ENCODE results near the gene CFDP1. TPM values are rescaled to one million over a fixed set of nuclear protein-coding genes. Genes with fewer than 3 reads are reported as not detected.
"Not testable (repeated sequence)": the region's sequence is repeated elsewhere in the genome, so short reads cannot be mapped to it uniquely, and the experiment has no call there.

Gene CFDP1
- total RNA-seq, 1 donor, result 41.3 TPM

DNA sequence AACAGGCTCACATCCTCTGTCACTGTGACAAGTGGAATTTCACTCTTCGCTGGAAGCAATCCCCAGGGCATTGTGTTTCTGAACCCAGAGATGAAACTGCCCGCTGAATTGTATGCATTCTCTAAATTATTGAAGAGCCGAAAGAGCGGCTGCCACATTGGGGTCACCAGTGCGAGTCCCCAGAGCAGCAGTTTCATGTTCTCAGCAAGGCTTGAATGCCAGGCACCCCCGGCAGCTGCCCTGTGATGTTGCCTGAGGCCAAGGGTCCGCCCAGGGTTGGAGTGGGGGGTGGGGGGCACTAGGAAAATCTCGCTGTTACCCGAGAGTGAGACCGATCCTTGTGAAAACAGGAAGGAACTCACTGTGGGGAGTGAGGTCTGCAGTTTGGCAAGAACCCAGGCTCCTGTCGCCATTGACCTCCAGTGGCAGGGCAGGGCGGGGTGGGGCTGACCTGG is 161.2 kb downstream of the CFDP1 start:
- Histone ChIP-seq H3K4me1 (ENCODE audit: insufficient read depth, low read length) (peaks cover 10% of the 10 kb centered on the region), H3K4me3 (ENCODE audit: insufficient read depth, low read length) (no peak overlapping the region), H3K9me3 (ENCODE audit: low read depth, low read length) (no peaks in the 10 kb centered on the region), H3K4me2 (ENCODE audit: insufficient read depth, low read length) (no peak overlapping the region), H3K27me3 (ENCODE audit: insufficient read depth, low read length) (no peaks in the 10 kb centered on the region), H3K27ac (ENCODE audit: low read depth, low read length) (no peak overlapping the region), H3K79me2 (ENCODE audit: insufficient read depth, low read length) (no peaks in the 10 kb centered on the region), H2AFZ (ENCODE audit: low read length) (no peak overlapping the region), H3K36me3 (ENCODE audit: insufficient read depth, low read length) (no peaks in the 10 kb centered on the region), H4K20me1 (ENCODE audit: insufficient read depth, low read length) (no peaks in the 10 kb centered on the region)
- TF ChIP-seq, protein P1, sequence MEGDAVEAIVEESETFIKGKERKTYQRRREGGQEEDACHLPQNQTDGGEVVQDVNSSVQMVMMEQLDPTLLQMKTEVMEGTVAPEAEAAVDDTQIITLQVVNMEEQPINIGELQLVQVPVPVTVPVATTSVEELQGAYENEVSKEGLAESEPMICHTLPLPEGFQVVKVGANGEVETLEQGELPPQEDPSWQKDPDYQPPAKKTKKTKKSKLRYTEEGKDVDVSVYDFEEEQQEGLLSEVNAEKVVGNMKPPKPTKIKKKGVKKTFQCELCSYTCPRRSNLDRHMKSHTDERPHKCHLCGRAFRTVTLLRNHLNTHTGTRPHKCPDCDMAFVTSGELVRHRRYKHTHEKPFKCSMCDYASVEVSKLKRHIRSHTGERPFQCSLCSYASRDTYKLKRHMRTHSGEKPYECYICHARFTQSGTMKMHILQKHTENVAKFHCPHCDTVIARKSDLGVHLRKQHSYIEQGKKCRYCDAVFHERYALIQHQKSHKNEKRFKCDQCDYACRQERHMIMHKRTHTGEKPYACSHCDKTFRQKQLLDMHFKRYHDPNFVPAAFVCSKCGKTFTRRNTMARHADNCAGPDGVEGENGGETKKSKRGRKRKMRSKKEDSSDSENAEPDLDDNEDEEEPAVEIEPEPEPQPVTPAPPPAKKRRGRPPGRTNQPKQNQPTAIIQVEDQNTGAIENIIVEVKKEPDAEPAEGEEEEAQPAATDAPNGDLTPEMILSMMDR (IDR thresholded peaks at IDR 0.05; ENCODE audit: extremely low read depth, low read depth, low read length), result no peak
- peak; percentile 89 for DNase-seq (ENCODE audit: insufficient read length, low spot score, missing footprints)

DNA sequence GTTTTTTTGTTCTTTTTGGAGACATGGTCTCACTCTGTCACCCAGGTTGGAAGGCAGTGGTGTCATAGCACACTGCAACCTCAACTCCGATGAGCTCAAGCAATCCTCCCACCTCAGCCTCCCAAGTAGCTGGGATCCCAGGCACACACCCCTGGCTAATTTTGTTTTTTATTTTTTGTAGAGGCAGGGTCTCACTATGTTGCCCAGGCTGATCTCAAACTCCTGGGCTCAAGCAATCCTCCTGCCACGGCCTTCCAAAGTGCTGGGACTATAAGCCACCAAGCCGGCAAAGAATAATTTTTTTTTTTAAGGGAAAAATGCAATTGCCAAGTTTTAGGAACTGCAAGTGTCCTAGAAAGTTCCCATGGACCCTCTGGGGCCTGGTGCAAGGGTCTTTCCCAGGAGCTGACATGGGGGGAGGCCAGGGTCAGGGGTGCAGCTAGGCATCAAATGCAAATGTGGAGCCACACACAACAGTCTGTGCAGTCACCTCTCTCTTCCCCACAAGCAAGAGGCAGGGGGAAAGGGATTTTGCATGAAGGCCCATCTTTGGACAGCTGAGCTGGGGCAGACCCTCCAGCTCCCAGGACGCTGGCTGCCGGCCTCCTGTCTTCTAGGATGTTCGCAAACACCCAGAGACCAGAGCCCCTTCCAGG is 161.7 kb downstream of the CFDP1 start:
- Histone ChIP-seq H3K4me1 (ENCODE audit: insufficient read depth, low read length) (peaks cover 10% of the 10 kb centered on the region), H3K27ac (ENCODE audit: low read depth, low read length) (no peak overlapping the region), H3K9me3 (ENCODE audit: low read depth, low read length) (no peaks in the 10 kb centered on the region), H3K27me3 (ENCODE audit: insufficient read depth, low read length) (no peaks in the 10 kb centered on the region), H3K36me3 (ENCODE audit: insufficient read depth, low read length) (no peaks in the 10 kb centered on the region), H2AFZ (ENCODE audit: low read length) (no peak overlapping the region), H3K4me3 (ENCODE audit: insufficient read depth, low read length) (no peak overlapping the region), H4K20me1 (ENCODE audit: insufficient read depth, low read length) (no peaks in the 10 kb centered on the region), H3K4me2 (ENCODE audit: insufficient read depth, low read length) (no peak overlapping the region), H3K79me2 (ENCODE audit: insufficient read depth, low read length) (peaks cover under 1% of the 10 kb centered on the region)
- no peak for DNase-seq (ENCODE audit: insufficient read length, low spot score, missing footprints)
- TF ChIP-seq, protein P1 (IDR thresholded peaks at IDR 0.05; ENCODE audit: extremely low read depth, low read depth, low read length), result no peak

DNA sequence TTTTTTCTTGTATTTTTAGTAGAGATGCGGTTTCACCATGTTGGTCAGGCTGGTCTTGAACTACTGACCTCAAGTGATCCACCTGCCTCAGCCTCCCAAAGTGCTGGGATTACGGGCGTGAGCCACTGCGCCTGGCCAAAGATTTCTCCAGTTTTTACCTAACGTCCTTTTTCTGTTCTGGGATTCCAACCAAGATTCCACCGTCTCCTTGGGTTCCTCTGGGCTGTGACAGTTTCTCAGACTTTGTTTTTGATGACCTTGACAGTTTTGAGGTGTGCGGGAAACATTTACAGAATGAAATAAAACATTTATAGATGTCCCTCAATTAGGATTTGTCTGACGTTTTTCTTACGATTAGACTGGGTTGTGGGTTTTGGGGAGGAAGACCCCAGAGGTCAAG is 163.9 kb downstream of the CFDP1 start:
- H3K27ac ChIP-seq (ENCODE audit: low read depth, low read length); DNase-seq (ENCODE audit: insufficient read length, low spot score, missing footprints); H2AFZ ChIP-seq (ENCODE audit: low read length); H3K4me3 ChIP-seq (ENCODE audit: insufficient read depth, low read length); H3K9me3 ChIP-seq (ENCODE audit: low read depth, low read length); H4K20me1 ChIP-seq (ENCODE audit: insufficient read depth, low read length); H3K4me2 ChIP-seq (ENCODE audit: insufficient read depth, low read length); H3K36me3 ChIP-seq (ENCODE audit: insufficient read depth, low read length); H3K27me3 ChIP-seq (ENCODE audit: insufficient read depth, low read length): not testable (repeated sequence)
- Histone ChIP-seq H3K4me1 (ENCODE audit: insufficient read depth, low read length) (peaks cover 17% of the 10 kb centered on the region), H3K79me2 (ENCODE audit: insufficient read depth, low read length) (peaks cover 21% of the 10 kb centered on the region)

DNA sequence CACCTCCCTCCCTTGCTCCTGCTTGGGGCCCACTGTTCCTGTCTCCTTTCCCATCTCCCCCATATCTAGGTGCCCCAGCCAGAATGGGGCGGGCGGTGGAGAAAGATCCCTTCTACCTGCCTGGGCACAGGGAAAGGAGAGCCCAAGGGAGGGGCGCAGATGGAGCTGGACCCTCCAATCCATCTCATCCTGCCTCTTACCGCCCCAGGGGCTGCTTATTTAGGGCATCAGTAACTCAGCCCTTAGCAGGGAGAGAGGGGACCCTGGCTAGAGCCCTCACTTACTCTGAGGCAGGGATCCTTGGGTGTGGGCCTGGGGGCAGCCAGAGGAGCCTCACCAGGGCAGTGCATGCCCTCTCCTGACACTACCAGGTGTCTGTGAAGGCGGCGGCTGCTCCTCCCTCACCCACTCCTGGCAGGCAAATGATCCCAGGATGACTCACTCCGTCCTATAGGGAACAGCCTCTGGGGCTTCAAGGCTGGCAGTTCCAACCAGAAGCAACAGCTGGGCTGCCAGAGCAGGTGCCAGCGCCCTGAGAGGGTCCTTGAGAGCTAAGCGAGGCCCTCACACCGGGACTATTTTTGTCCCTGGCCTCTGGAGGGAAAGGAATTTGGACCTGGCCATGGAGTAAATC is 165.6 kb downstream of the CFDP1 start:
- Histone ChIP-seq H4K20me1 (ENCODE audit: insufficient read depth, low read length) (peaks cover 22% of the 10 kb centered on the region), H3K4me2 (ENCODE audit: insufficient read depth, low read length) (no peak overlapping the region), H3K79me2 (ENCODE audit: insufficient read depth, low read length) (peaks cover 37% of the 10 kb centered on the region), H3K36me3 (ENCODE audit: insufficient read depth, low read length) (no peaks in the 10 kb centered on the region), H3K4me3 (ENCODE audit: insufficient read depth, low read length) (no peak overlapping the region), H3K27ac (ENCODE audit: low read depth, low read length) (no peak overlapping the region), H3K9me3 (ENCODE audit: low read depth, low read length) (no peaks in the 10 kb centered on the region), H2AFZ (ENCODE audit: low read length) (no peak overlapping the region), H3K4me1 (ENCODE audit: insufficient read depth, low read length) (peaks cover 29% of the 10 kb centered on the region), H3K27me3 (ENCODE audit: insufficient read depth, low read length) (no peaks in the 10 kb centered on the region)
- DNase-seq (ENCODE audit: insufficient read length, low spot score, missing footprints), result peak; percentile 98
- TF ChIP-seq, protein P1 (IDR thresholded peaks at IDR 0.05; ENCODE audit: extremely low read depth, low read depth, low read length), result no peak

All from osteoblast (primary cell).